Omental fat pad (tissue), 4 donors: Measurements from ENCODE around the gene IQCK. TPM values are rescaled to one million over a fixed set of nuclear protein-coding genes. Genes with fewer than 3 reads are reported as not detected.

Experiments
- ATAC-seq: fragments of 150-250 bp; one replicate; pipeline ENCODE4 v1.9.1; 2016; ENCODE audit warnings: mild to moderate bottlenecking, moderate library complexity; ENCODE audit not compliant: low FRiP score
- DNase-seq: peaks from one replicate; pipeline ENCODE4 v3.0.0-alpha.2; 2019; ENCODE audit warnings: low spot score
- CTCF ChIP-seq, 3 donors: fragments of 450-650 bp; IDR thresholded peaks; one replicate each; pipeline ENCODE4 v1.5.1; 2016 to 2017; ENCODE audit warnings: antibody characterized with exemption in 3 of 3, mild to moderate bottlenecking in 3 of 3, moderate library complexity in 2 of 3
- total RNA-seq, 4 donors: library from RNA; depleted of rRNA; stranded (reverse); fragments of >200 nt; gene quantifications; one replicate each; pipeline ENCODE4 v1.1.0, GENCODE V29; 2016

IQCK gene
- total RNA-seq, 4 donors from 2014 or later: 14.5 to 28.2 (median 18.9) TPM

- DNase-seq (no peak), ATAC-seq (no peak)
- no peak for TF ChIP-seq CTCF (IDR thresholded peaks at IDR 0.05)
Observed at GRCh38 chr16:19881028-19881427, 163.0 kb downstream of the IQCK start.

GRCh38 chr16:19881783-19882182 is 163.7 kb downstream of the IQCK start:
- DNase-seq (no peak), ATAC-seq (no peak)
- no peak for TF ChIP-seq CTCF (IDR thresholded peaks at IDR 0.05)

- no peak for ATAC-seq
- DNase-seq: no peak
- TF ChIP-seq CTCF (IDR thresholded peaks at IDR 0.05): no peak
Observed at GRCh38 chr16:19882186-19882585, 164.1 kb downstream of the IQCK start.

GRCh38 chr16:19882646-19883045 is 164.6 kb downstream of the IQCK start:
- TF ChIP-seq CTCF (IDR thresholded peaks at IDR 0.05): no peak
- DNase-seq (no peak), ATAC-seq (no peak)

GRCh38 chr16:19883296-19883965 is 165.4 kb downstream of the IQCK start:
- ATAC-seq (peak; percentile 11), DNase-seq (no peak)
- no peak for TF ChIP-seq CTCF (IDR thresholded peaks at IDR 0.05)

- TF ChIP-seq CTCF (IDR thresholded peaks at IDR 0.05): no peak
- DNase-seq (no peak), ATAC-seq (peak; percentile 21)
Observed at GRCh38 chr16:19883966-19884485, 166.0 kb downstream of the IQCK start.
